Ishikawa (cell line): ENCODE data around the gene NBL1.

Source experiments
- CEBPB ChIP-seq: IDR thresholded peaks from 2 replicates; pipeline ENCODE4 v1.6.1; 2012
- CREB1 ChIP-seq: IDR thresholded peaks from 2 replicates; pipeline ENCODE4 v1.6.1; 2012; ENCODE audit warnings: low read depth
- EGR1 ChIP-seq: IDR thresholded peaks from 2 replicates; pipeline ENCODE4 v1.6.1; 2012
- EP300 ChIP-seq: IDR thresholded peaks from 2 replicates; pipeline ENCODE4 v1.6.1; 2012; ENCODE audit warnings: borderline replicate concordance
- FOXM1 ChIP-seq: IDR thresholded peaks from 2 replicates; pipeline ENCODE4 v1.6.1; 2012; ENCODE audit warnings: low read depth, borderline replicate concordance
- MAX ChIP-seq: IDR thresholded peaks from 2 replicates; pipeline ENCODE4 v1.6.1; 2012
- NFIC ChIP-seq: IDR thresholded peaks from 2 replicates; pipeline ENCODE4 v1.6.1; 2012
- RAD21 ChIP-seq: IDR thresholded peaks from 2 replicates; pipeline ENCODE4 v1.6.1; 2012; ENCODE audit warnings: low read depth
- REST ChIP-seq: IDR thresholded peaks from 2 replicates; pipeline ENCODE4 v1.6.1; 2012; ENCODE audit warnings: low read depth, mild to moderate bottlenecking
- TAF1 ChIP-seq: IDR thresholded peaks from 2 replicates; pipeline ENCODE4 v1.6.1; 2012; ENCODE audit warnings: low read depth, mild to moderate bottlenecking
- TCF12 ChIP-seq: IDR thresholded peaks from 2 replicates; pipeline ENCODE4 v1.6.1; 2012; ENCODE audit warnings: low read depth
- TEAD4 ChIP-seq: IDR thresholded peaks from 2 replicates; pipeline ENCODE4 v1.6.1; 2012
- YY1 ChIP-seq: IDR thresholded peaks from 2 replicates; pipeline ENCODE4 v1.6.1; 2012; ENCODE audit warnings: low read depth
- ZBTB7A ChIP-seq: IDR thresholded peaks from 2 replicates; pipeline ENCODE4 v1.6.1; 2012; ENCODE audit warnings: low read depth
- TF ChIP-seq, protein P1 (sequence below): IDR thresholded peaks from 2 replicates; pipeline ENCODE4 v1.6.1; 2012

NBL1 gene

GRCh38 chr1:19689085-19689757, 45.1 kb downstream of the NBL1 start:
- TF ChIP-seq YY1 (no peak), EP300 (no peak), ZBTB7A (no peak), EGR1 (no peak), REST (no peak), TCF12 (no peak), RAD21 (no peak), NFIC (no peak), CEBPB (no peak), MAX (no peak), TEAD4 (no peak), CREB1 (no peak), TAF1 (no peak), FOXM1 (no peak)
- TF ChIP-seq, protein P1, sequence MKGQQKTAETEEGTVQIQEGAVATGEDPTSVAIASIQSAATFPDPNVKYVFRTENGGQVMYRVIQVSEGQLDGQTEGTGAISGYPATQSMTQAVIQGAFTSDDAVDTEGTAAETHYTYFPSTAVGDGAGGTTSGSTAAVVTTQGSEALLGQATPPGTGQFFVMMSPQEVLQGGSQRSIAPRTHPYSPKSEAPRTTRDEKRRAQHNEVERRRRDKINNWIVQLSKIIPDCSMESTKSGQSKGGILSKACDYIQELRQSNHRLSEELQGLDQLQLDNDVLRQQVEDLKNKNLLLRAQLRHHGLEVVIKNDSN, result no peak

GRCh38 chr1:19689856-19690255, 45.7 kb downstream of the NBL1 start:
- TF ChIP-seq TCF12 (no peak), RAD21 (no peak), MAX (no peak), YY1 (no peak), ZBTB7A (no peak), EGR1 (no peak), NFIC (no peak), EP300 (no peak), FOXM1 (no peak), CEBPB (no peak)
- TF ChIP-seq, protein P1, result no peak

GRCh38 chr1:19690342-19690741, 46.2 kb downstream of the NBL1 start:
- TF ChIP-seq TEAD4, result no peak
- no peak for TF ChIP-seq ZBTB7A
- TF ChIP-seq FOXM1, result no peak
- TF ChIP-seq RAD21, result no peak
- TF ChIP-seq YY1, result no peak
- TF ChIP-seq, protein P1, result no peak
- TF ChIP-seq REST, result no peak
- TF ChIP-seq EGR1, result no peak
- TF ChIP-seq TAF1, result no peak
- TF ChIP-seq MAX, result no peak
- no peak for TF ChIP-seq EP300
- no peak for TF ChIP-seq CEBPB
- no peak for TF ChIP-seq TCF12
- no peak for TF ChIP-seq CREB1

DNA sequence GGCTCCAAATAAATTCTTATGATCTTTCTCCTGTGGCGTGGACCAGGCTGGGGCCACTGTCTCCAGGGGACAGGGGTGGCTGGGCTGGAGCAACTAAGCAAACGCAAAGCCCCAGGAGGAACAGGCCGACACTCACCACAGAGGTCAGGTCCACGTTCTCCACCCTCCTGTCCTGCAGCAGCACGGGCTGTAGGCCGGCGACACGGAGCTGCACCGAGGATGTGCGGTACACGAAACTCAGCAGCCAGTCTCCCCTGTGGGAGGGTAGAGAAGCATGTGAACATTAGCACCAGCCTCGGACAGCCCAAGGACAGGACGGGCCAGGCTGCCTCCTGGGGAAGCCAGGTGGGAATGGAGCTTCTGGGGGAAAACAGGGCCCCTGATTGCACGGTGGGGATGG, 50.2 kb downstream of the NBL1 start:
- TF ChIP-seq CREB1, result no peak
- TF ChIP-seq YY1, result no peak
- no peak for TF ChIP-seq RAD21
- no peak for TF ChIP-seq CEBPB
- TF ChIP-seq REST, result no peak
- no peak for TF ChIP-seq TAF1
- TF ChIP-seq FOXM1, result no peak
- TF ChIP-seq MAX, result no peak
- TF ChIP-seq TEAD4, result no peak
- TF ChIP-seq EGR1, result no peak
- TF ChIP-seq NFIC, result no peak
- no peak for TF ChIP-seq ZBTB7A
- TF ChIP-seq EP300, result no peak
- TF ChIP-seq, protein P1, result no peak
- no peak for TF ChIP-seq TCF12
